Measurements from ENCODE around the gene SBDS.
"Not testable (repeated sequence)": the region's sequence is repeated elsewhere in the genome, so short reads cannot be mapped to it uniquely, and the experiment has no call there.

The SBDS gene

DNA sequence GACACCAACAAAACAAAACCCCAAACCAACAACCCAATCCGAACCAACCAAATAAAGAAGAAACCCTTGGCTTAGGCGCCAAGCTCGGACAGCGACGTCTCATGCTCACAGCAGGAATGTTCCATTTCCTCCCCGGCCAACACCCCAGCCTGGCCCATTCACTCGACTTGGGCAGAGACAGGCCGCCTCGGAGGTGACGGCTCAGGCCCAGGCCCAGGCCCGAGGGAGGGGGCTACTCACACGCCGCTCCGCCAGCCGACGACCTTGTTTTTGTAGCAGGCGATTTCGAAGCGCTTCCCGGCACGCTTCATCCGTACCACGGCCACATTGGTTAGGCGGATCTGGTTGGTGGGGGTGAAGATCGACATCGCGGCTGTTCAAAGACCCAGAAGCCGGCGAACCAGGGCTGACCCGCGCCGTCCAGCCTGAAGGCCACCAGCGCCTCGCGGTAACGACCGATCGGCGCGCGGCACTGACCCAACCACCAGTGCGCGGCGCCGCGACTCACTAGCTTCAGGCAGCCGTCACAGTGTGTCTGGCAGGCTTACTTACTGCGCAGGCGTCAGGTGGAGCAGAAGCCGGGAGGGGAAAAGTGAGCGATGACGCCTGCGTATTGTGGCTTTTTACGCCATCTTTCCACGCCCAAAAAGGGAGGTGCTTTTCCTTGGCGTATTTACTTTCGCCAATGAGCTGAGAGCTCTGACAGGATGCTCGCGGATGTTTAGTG lies at the start of gene SBDS:
SBDS (minus strand) TSS at position 537 of the 727 bp plus-strand sequence; CDS start at position 368, 169 bp downstream.
- H3K4me3 ChIP-seq (ENCODE audit: low read length): peak within 1 kb of the TSS; percentile 66
- peak; percentile 95 for DNase-seq (ENCODE audit: low read depth)

DNA sequence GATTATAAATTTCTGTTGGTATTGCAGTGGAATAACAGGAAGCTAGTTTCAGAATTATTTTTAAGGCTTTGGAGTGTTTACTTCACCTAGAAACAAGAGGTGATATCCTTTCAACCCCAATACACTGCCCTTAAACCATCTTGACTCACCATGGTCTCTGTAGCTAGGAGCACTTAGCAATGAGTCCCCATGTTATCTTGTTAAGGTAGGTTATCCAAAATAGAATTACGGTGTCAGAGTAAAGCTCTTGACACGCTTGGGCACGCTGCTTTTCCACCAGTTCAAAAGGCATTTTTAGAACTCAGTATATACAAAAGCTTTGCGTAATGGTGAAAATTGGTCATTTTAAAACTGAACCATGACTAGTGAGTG lies 48.2 kb upstream of the SBDS start:
- H3K4me3 ChIP-seq (ENCODE audit: low read length); DNase-seq (ENCODE audit: low read depth): not testable (repeated sequence)

DNA sequence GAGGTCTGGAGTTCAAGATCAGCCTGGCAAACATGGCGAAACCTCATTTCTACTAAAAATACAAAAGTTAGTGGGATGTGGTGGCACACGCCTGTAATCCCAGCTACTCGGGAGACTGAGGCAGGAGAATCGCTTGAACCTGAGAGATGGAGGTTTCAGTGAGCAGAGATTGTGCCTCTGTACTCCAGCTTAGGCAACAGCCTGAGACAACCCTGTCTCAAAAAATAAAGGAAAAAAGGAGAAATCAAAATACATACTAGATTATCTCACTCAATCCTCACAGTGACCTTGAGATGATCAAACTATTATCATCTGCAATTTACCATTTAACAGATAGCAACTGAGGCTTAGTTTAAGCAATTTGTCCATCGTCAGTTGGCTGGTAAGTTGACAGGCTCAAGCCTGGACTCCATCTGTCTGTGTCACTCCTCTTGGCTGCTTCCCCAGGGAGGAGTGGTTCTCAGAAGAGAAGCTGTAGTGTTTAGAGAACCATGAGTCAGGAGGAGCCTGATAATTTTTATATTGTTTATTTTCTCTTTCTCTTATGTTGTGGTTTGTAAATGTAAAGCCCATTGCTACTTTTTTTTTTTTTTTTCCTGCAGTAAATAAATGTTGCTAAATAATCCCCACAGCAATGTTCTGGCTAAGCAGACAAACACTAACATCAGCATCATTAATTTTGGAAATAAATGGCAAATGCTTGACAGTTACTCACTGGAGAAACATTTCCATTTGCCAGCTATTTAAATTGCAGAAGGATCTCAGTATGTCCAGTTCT lies 47.6 kb upstream of the SBDS start:
- H3K4me3 ChIP-seq (ENCODE audit: low read length): not testable (repeated sequence)
- peak; percentile 18 for DNase-seq (ENCODE audit: low read depth)

DNA sequence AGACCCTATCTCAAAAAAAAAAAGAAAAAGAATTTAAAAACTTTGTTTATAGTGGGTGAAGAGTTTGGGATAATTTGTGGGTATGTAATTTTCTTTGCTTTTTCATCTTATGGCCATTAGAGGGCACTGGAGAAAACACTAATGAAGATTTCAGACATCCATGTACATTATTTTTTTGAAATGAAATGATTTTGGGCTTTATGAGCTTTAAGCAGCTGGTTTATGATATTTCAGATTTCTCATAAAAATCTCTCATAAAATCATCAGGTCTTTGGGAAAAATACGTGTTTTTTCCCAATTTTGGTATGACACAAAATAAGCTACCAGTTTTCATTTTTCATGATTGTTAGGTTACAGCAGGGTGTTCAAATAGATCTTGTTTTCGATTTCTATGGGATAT lies 45.4 kb upstream of the SBDS start:
- H3K4me3 ChIP-seq (ENCODE audit: low read length); DNase-seq (ENCODE audit: low read depth): not testable (repeated sequence)

DNA sequence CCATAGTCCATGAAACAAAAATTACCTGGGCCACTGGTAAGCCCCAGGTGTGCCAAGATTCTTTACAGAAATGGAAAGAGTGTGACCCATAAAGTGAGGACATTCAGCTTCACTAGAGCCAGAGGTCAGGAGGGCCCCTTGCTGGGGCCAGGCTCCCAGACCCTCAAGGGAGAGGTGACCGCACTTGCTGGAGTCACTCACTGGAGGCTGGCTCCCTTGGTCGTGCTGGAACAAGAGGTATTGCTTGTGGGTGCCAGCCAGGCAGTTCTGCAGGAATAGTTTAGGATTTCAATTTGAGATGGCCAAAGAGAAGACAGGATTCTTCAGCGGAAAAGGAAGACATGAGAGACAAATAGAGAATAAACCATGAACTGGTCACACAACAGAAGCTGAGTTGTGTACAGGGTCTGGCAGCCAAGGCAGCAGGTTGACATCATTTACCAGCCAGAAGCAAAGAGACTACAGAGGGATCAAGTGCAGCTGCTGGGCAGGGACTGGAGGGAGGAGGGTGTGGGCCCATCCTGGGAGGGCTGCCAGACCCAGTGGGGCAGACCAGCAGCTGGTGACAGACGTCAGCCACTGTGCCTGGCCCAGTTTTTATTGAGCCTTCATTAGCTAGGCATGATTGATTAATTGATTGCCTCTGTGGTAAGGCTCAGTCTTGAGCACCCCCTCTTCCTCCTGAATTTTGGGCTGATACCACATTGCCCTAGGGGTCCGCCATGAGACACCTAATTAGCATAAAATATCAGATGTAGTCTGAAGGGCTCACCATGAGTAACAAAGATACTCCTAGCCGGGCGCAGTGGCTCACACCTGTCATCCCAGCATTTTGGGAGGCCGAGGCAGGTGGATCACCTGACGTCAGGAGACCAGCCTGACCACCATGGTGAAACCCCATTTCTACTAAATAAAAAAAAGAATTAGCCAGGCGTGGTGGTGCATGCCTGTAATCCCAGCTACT lies 41.3 kb upstream of the SBDS start:
- not testable (repeated sequence) for DNase-seq (ENCODE audit: low read depth); H3K4me3 ChIP-seq (ENCODE audit: low read length)

DNA sequence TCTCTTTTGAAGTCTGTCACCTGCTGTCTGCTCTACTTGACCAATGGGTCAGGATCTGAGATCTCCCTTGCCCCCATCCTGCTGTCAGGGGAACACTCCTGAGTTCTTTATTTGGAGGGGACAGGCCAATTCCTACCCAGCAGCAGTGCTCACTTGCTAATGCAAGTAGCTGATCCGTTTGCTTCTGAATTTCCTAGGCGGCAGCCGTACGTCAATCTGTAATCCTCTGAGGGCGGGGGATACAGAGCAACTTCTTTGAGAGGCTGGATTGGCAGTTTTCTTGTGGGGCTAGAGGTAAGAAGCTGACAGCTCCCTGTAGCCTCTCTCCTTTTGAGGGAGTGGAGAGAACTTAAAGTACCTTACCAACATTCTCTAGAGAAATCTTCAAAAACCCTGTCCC lies 37.9 kb upstream of the SBDS start:
- H3K4me3 ChIP-seq (ENCODE audit: low read length): no peak overlapping the region
- TF ChIP-seq, protein P1, sequence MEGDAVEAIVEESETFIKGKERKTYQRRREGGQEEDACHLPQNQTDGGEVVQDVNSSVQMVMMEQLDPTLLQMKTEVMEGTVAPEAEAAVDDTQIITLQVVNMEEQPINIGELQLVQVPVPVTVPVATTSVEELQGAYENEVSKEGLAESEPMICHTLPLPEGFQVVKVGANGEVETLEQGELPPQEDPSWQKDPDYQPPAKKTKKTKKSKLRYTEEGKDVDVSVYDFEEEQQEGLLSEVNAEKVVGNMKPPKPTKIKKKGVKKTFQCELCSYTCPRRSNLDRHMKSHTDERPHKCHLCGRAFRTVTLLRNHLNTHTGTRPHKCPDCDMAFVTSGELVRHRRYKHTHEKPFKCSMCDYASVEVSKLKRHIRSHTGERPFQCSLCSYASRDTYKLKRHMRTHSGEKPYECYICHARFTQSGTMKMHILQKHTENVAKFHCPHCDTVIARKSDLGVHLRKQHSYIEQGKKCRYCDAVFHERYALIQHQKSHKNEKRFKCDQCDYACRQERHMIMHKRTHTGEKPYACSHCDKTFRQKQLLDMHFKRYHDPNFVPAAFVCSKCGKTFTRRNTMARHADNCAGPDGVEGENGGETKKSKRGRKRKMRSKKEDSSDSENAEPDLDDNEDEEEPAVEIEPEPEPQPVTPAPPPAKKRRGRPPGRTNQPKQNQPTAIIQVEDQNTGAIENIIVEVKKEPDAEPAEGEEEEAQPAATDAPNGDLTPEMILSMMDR (conservative IDR thresholded peaks at IDR 0.05; ENCODE audit: low read depth, low read length): no peak
- no peak for DNase-seq (ENCODE audit: low read depth)

DNA sequence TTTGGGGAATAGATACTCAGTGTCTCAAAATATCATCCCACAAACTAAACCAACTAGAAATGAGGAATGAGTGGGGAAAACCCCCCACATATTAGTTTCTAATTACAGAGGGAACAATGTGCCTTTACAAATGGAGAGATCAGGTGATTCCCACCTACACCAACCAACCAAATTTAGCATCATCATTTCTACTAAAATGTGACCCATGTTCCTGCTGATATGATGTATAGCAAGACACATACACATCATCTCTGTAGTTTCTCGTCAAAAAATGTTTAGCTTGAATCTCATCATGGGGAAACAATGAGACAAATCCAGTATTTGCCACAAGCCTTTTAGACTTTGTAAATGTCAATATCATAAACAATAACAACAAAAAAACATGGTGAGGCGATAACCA lies 36.3 kb upstream of the SBDS start:
- not testable (repeated sequence) for H3K4me3 ChIP-seq (ENCODE audit: low read length); DNase-seq (ENCODE audit: low read depth)

DNA sequence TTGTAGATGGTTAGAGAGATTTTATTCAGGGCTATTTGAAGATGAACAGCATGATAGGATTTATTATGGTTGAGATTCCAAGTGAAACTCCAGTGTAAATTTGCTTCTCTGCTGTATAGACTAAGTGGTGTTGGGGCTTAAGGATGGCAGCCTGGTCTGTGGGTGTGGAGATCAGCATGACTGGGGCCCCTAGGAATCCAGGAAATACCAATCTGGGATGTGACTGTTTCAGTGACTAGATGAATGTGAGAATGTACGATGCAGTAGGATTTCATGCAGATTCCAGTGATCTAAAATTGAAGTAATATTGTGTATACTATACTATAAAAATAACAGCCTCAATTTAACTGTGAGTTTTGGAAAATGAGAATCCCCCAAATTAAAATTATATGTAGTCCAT lies 30.1 kb upstream of the SBDS start:
- not testable (repeated sequence) for H3K4me3 ChIP-seq (ENCODE audit: low read length)
- DNase-seq (ENCODE audit: low read depth): peak; percentile 6

DNA sequence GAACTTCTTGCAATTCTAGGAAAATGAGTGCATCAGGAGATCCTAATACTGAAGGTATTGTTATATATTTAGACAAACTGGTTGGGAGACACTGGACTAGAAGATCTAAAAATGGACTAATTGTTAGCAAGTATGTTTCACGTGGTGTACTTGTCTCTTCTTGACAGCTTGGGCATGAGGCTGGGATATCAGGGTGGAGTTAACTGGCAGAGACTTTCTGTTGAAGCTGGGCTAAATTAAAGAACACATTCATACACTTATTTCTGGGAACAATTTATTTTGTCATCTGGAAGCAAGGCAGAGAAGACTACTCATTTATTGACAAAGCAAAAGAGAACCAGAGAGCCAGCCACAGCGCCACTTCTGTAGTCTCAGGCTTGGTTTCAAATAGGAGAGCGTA lies 27.1 kb upstream of the SBDS start:
- no peak for DNase-seq (ENCODE audit: low read depth)
- H3K4me3 ChIP-seq (ENCODE audit: low read length): no peak overlapping the region
- TF ChIP-seq, protein P1 (conservative IDR thresholded peaks at IDR 0.05; ENCODE audit: low read depth, low read length): no peak

DNA sequence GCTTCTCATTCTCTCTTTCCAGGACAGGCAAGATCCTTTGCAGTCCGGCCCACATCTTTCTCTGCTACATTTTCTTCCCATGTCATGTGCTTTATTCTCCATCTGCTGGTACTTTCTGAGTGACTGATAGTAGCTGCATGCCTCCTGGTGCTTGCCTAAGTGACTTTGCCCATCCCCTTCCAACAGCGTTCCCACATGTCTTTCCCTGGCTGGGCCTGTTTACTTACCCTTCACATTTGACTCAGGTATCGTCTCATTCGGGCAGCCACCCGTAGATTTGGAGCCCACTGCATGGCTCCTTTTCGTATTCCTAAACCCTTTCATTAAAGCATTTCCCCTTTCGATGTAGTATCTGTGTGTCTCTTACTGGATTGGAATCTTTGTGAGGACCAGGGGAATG lies 25.9 kb upstream of the SBDS start:
- TF ChIP-seq, protein P1 (conservative IDR thresholded peaks at IDR 0.05; ENCODE audit: low read depth, low read length): no peak
- no peak overlapping the region for H3K4me3 ChIP-seq (ENCODE audit: low read length)
- no peak for DNase-seq (ENCODE audit: low read depth)

All from retinal pigment epithelial cell (primary cell).